GM10248 (cell line): ENCODE results near the gene LMO7.

Experiments used
- CTCF ChIA-PET: fragments of 300-600 bp; sonication (Branson Sonifier 250); formaldehyde crosslinking; extraction: SDS; loops from one replicate; lab custom pipeline; 2021; ENCODE audit warnings: antibody characterized with exemption; lab: Yijun Ruan, JAX
- POLR2A ChIA-PET: fragments of 350-650 bp; sonication (Branson Sonifier 250); formaldehyde crosslinking; extraction: SDS; loops from one replicate; lab custom pipeline; 2020; ENCODE audit warnings: antibody characterized with exemption; lab: Yijun Ruan, JAX
- DNase-seq: peaks from one replicate; pipeline ENCODE4 v3.0.0; 2012; ENCODE audit errors: extremely low spot score
- CTCF ChIP-seq: IDR thresholded peaks from 2 replicates; pipeline ENCODE4 v1.5.1; 2012; ENCODE audit warnings: mild to moderate bottlenecking, low read depth; ENCODE audit errors: extremely low read depth, missing control alignments, control extremely low read depth

LMO7 gene

GRCh38 chr13:75760131-75761021, 124.2 kb downstream of the LMO7 start:
- TF ChIP-seq CTCF, result no peak
- DNase-seq, result no peak
- CTCF ChIA-PET, result interaction anchor here (0.9 to 7.9 kb wide), 17 partner anchors 9 to 278 kb away, joined by 3 to 54 read pairs (median 5); partner anchors contain the start of gene TBC1D4
- POLR2A ChIA-PET, result interaction anchor here (1.2 kb wide), 1 partner anchor 22 kb away, joined by 4 read pairs; no protein-coding TSS in a partner anchor

- TF ChIP-seq CTCF, result no peak
- DNase-seq, result peak; percentile 28
- POLR2A ChIA-PET, result interaction anchor here (1.2 kb wide), 1 partner anchor 23 kb away, joined by 4 read pairs; no protein-coding TSS in a partner anchor
- CTCF ChIA-PET, result interaction anchor here (0.8 to 7.9 kb wide), 15 partner anchors 10 to 279 kb away, joined by 3 to 54 read pairs (median 5); partner anchors contain the start of gene TBC1D4
Measured at GRCh38 chr13:75761369-75761768, 125.2 kb downstream of the LMO7 start.

DNA sequence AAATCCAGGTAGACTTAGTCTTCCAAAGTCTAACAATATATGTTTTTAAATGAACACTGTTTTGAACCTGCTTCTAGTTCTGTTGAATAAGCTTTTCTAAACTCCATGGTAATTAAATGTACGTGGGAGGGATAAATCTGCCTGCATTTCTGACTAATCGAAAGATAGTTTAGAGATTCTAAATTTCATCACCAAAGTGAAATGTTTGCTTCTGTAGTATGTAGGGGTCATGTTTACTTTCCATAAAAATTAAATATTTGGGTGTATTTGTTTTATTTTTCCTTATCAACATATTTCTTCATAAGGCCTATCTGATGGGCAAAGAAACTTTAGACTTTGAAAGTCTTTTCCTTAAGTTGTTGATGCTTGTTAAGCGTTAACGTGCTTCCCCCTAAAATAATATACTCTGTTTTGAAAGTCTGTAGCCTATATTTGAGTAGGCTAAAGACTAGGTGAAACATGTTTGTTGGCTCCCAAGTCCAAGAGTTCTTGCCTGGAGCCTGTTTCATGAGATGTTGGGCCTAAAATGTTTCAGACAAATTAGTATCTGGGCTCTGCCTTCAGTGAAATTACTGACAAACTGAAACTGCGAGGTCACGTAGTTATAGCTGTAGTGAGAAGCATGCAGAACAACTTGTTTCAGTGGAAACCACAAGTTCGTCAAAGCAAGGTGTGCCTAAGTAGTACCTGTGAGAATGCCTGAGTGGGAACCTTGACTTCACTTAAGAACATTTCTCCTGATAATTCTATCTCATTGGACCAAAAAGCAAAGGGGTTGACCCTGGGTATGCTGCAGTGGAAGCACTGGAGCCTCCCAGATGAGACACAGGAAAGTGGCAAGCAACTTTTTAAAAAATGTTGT, 126.2 kb downstream of the LMO7 start:
- TF ChIP-seq CTCF, result no peak
- peak; percentile 49 for DNase-seq
- ChIA-PET POLR2A (interaction anchor here (1.3 kb wide), 1 partner anchor 46 kb away, joined by 5 read pairs; no protein-coding TSS in a partner anchor), CTCF (interaction anchor here (1.2 to 7.9 kb wide), 9 partner anchors 10 to 93 kb away, joined by 3 to 54 read pairs (median 7); no protein-coding TSS in a partner anchor)

GRCh38 chr13:75762955-75763354, 126.8 kb downstream of the LMO7 start:
- DNase-seq, result no peak
- CTCF ChIA-PET, result interaction anchor here (1.4 to 7.9 kb wide), 4 partner anchors 30 to 67 kb away, joined by 3 to 54 read pairs (median 19); no protein-coding TSS in a partner anchor
- POLR2A ChIA-PET, result interaction anchor here (1.3 kb wide), 1 partner anchor 47 kb away, joined by 5 read pairs; no protein-coding TSS in a partner anchor
- TF ChIP-seq CTCF, result no peak

DNA sequence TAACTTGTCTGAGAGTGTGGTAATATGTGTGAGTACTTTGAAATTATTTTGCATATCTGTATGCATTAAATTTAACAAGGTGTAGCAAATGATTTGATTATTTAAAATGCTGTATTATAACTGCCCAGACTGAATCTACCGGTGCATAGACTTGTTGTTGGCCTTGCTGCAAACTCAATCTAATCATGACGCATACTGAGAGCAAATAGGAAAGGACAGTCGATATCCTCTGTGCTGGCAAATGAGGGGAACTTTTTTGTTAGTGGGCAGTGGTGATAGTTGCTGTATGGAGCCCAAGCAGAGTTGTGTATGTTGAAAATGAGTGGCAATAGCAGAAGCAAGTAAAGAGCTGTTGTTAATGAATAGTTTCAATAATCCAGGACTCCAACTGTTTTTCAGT, 127.4 kb downstream of the LMO7 start:
- TF ChIP-seq CTCF, result no peak
- POLR2A ChIA-PET, result no interaction called here
- DNase-seq, result no peak

DNA sequence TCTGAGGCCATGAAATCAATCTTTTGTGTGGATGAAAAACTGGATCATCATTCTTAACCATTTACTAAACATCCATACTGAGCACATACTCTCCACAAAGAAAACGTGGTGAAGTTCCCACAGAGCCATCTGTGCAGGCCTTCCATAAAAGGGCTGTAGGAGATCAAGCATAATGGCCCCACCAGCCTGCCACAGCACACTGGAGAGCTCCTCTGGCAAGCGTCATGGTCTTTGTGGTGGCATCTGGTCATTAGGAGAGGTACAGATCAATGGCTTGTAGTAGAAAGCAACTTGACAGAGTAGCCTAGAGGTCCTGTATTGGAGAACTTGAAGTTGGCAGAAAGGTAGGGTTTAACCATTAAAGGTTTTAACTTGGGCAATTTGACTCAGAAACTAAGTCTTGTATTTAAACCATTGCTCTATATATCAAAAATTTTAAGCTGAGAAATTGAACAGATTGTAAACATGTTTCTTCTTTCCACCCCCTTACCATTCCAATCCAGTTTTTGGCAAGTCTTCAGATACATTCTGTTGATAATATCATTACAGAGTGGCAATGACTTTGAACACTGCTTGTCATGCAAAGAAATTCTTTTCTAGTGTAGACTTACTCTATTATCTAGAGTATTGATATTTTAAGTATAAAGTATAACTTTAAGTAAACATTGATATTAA, 128.3 kb downstream of the LMO7 start:
- POLR2A ChIA-PET, result no interaction called here
- DNase-seq, result no peak
- CTCF ChIA-PET, result interaction anchor here (1.7 to 7.9 kb wide), 2 partner anchors 12 to 68 kb away, joined by 5 to 54 read pairs; no protein-coding TSS in a partner anchor
- TF ChIP-seq CTCF, result no peak

More for the DNA sequence above, 127.4 kb downstream of the LMO7 start:
- CTCF ChIA-PET, result interaction anchor here (1.7 to 7.9 kb wide), 2 partner anchors 13 to 67 kb away, joined by 5 to 54 read pairs; no protein-coding TSS in a partner anchor
